WERI-Rb-1 (cell line): ENCODE data around the gene OR2F1.

Experiments
- DNase-seq: peaks from one replicate; pipeline ENCODE4 v3.0.0-alpha.2; 2020
- H3K27ac ChIP-seq: fragments of 250-450 bp; sonication (Bioruptor Pico); 2 replicates; pipeline ENCODE4 v1.5.1; 2020; ENCODE audit warnings: mild to moderate bottlenecking, moderate library complexity
- H3K27me3 ChIP-seq: fragments of 250-450 bp; sonication (Bioruptor Pico); 2 replicates; pipeline ENCODE4 v1.5.1; 2021; ENCODE audit warnings: mild to moderate bottlenecking, low read depth, moderate library complexity; ENCODE audit not compliant: insufficient read depth, severe bottlenecking
- H3K36me3 ChIP-seq: fragments of 250-450 bp; sonication (Bioruptor Pico); 2 replicates; pipeline ENCODE4 v1.5.1; 2020; ENCODE audit warnings: mild to moderate bottlenecking, moderate library complexity
- H3K4me3 ChIP-seq: 2 replicates; pipeline ENCODE4 v1.5.1; 2011; ENCODE audit warnings: low read depth, mild to moderate bottlenecking, control low read depth, low read length
- H3K9me3 ChIP-seq: fragments of 250-450 bp; sonication (Bioruptor Pico); 2 replicates; pipeline ENCODE4 v1.5.1; 2021; ENCODE audit warnings: mild to moderate bottlenecking, moderate library complexity; ENCODE audit not compliant: severe bottlenecking
- TF ChIP-seq, protein P1 (sequence below): IDR thresholded peaks from 2 replicates; pipeline ENCODE4 v1.5.1; 2011; ENCODE audit warnings: low read depth, mild to moderate bottlenecking, control low read depth, inconsistent platforms, low read length

OR2F1 gene

DNA sequence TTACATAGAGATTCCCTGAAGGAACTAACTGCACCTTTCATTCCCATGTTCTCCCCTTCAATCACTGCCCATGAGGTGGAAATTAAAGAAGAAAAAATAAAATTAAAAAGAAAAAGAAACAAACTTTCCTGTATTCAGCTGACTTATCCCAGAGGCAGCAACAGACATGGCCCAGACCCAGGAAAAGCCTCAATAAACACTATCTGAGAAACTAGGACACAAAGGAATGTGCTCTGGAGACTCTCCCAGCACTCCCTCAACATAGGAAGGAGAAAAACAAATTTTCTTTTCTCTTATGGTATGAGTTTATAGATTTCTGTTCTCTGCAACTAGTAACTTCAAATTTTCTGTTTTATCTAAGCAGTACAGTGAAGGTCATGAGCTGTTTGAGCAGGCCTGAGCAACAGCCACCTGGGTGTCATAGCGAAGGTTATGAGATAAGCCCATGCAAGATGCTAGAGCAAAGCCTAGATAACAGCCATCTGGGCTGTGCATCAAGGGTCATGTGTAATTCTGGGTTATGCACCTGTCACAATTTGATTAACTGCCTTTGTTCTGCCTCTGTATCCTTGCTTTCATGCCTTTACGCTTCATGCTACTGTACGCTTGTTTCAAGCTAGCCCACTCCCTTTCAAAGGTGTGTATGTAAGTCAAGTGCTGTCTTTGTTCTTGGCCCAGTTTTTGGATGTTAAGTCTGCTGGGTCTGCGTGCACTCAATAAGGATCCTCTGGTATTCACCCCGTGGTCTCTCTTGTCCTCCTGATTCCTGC lies 34.5 kb downstream of the OR2F1 start:
- Histone ChIP-seq H3K27ac (no peak overlapping the region), H3K4me3 (no peak overlapping the region), H3K36me3 (no peaks in the 10 kb centered on the region), H3K9me3 (no peaks in the 10 kb centered on the region), H3K27me3 (no peaks in the 10 kb centered on the region)
- DNase-seq: no peak
- TF ChIP-seq, protein P1, sequence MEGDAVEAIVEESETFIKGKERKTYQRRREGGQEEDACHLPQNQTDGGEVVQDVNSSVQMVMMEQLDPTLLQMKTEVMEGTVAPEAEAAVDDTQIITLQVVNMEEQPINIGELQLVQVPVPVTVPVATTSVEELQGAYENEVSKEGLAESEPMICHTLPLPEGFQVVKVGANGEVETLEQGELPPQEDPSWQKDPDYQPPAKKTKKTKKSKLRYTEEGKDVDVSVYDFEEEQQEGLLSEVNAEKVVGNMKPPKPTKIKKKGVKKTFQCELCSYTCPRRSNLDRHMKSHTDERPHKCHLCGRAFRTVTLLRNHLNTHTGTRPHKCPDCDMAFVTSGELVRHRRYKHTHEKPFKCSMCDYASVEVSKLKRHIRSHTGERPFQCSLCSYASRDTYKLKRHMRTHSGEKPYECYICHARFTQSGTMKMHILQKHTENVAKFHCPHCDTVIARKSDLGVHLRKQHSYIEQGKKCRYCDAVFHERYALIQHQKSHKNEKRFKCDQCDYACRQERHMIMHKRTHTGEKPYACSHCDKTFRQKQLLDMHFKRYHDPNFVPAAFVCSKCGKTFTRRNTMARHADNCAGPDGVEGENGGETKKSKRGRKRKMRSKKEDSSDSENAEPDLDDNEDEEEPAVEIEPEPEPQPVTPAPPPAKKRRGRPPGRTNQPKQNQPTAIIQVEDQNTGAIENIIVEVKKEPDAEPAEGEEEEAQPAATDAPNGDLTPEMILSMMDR: no peak

DNA sequence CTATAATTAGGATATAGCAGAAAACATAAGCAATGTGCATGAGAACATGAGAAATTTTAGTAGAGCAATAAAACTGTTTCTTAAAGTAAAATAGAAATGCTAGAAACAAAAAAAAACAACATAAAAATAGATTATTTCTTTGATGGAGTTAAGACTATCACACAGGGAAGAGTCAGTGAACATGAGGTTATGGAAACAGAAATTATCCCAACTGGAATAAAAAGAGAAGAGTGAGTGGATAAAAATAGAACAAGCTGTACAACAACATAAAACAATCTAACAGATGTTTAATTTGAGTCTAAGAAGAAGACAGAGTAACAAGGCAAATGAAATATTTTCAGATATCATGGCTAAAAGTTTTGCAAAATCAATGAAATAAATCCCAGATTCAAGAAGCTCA lies 38.0 kb downstream of the OR2F1 start:
- TF ChIP-seq, protein P1: no peak
- H3K36me3 ChIP-seq: no peaks in the 10 kb centered on the region
- no peak overlapping the region for H3K4me3 ChIP-seq
- H3K27me3 ChIP-seq: no peaks in the 10 kb centered on the region
- H3K9me3 ChIP-seq: no peaks in the 10 kb centered on the region
- no peak for DNase-seq
- no peak overlapping the region for H3K27ac ChIP-seq

DNA sequence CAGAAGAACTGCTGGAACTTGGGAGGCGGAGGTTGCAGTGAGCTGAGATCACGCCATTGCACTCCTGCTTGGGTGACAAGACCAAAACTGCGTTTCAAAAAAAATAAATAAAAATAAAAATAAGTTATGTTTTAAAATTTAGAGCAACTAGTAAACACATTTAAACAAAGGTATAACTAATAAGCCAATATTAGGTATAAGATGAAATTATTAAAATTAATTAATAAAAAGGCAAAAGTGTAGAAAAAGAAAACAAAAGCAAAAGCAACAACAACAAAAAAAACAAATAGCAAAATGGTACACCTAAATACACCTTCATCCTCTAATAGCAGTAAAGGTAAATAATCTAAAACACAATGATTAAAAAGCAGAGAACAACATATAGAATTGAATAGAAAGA lies 39.3 kb downstream of the OR2F1 start:
- H3K9me3 ChIP-seq: no peaks in the 10 kb centered on the region
- TF ChIP-seq, protein P1: no peak
- H3K36me3 ChIP-seq: no peaks in the 10 kb centered on the region
- H3K27me3 ChIP-seq: no peaks in the 10 kb centered on the region
- DNase-seq: no peak
- H3K27ac ChIP-seq: no peak overlapping the region
- no peak overlapping the region for H3K4me3 ChIP-seq

DNA sequence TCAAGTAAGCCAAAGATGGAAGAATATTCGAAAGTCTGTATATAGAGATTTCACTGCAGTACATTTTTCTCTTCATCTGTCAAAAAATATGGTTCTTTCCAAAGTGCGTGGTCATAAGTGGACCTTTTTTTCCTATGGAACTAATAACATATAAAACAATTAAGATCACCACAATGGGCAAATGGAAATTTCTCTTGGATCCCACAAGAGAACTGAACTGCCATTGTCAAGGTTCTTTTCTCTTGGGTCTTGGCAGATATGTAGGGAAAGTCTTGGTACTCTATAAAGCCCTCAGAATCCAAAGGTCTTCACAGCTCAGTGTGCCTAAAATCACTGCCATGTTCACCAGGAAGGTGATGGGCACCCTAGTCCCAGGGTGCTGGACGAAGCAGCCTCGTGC lies 45.4 kb downstream of the OR2F1 start, which contains the start of gene OR6B1:
Gene OR6B1, plus strand, starts transcription at position 301 of the 400 bp plus-strand sequence. CDS start 3,677 bp downstream, outside the sequence.
- DNase-seq: no peak
- no peaks in the 10 kb centered on the region for H3K9me3 ChIP-seq
- TF ChIP-seq, protein P1: no peak

DNA sequence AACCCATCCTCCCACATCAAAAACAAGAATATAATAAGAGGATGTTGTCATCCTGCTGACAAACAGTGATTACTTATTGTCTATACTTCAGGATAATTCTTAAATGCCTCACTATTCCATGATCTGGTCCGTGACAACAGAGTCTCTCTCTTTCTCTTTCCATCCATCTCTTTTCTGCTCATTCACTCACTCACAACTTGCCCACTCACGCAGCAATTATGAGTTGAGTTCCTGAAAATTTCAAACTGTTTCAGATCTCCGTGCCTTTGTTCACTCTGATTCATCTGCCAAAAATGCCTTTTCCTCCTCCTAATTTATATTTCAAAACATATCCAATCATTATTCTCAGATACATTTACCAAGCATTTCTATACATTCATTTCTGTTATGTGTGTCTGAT lies 46.9 kb downstream of the OR2F1 start:
- DNase-seq: no peak
- H3K4me3 ChIP-seq: no peak overlapping the region

More for the DNA sequence above, 45.4 kb downstream of the OR2F1 start, which contains the start of gene OR6B1:
- no peaks in the 10 kb centered on the region for H3K27me3 ChIP-seq
- H3K4me3 ChIP-seq: no peak within 1 kb of the TSS
- no peaks in the 10 kb centered on the region for H3K36me3 ChIP-seq
- no peak within 1 kb of the TSS for H3K27ac ChIP-seq

More for the DNA sequence above, 46.9 kb downstream of the OR2F1 start:
- no peaks in the 10 kb centered on the region for H3K9me3 ChIP-seq
- H3K27me3 ChIP-seq: no peaks in the 10 kb centered on the region
- no peaks in the 10 kb centered on the region for H3K36me3 ChIP-seq
- TF ChIP-seq, protein P1: no peak
- no peak overlapping the region for H3K27ac ChIP-seq
